ENCODE measurements around the gene COL9A3. TPM values are rescaled to one million over a fixed set of nuclear protein-coding genes. Genes with fewer than 3 reads are reported as not detected.

Gene COL9A3
- total and polyA plus RNA-seq, 2 of the 8 experiments (the other 6 are each of a cell fraction or from before 2014, with no cell fraction given): 21.7 to 80.1 TPM

DNA sequence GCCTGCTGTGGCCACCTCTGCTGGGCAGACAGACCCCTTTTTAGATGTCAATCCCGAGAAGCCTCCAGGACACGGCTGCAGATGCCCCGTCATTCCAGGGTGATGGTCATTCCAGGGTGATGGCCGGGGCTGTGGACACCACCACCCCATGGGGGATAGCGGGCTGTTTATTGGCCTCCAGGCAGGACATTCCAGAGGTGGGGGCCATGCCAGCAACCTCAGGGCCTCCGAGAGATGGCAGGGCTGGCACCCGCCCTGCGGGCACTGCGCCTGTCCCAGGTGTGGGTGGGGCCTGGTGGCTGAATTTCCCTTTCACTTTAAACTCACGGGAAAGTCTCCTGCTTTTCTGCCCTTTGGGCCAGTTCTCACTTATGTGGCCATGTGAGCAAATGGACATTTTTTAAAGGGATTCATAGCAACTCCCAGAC, 14.5 kb downstream of the COL9A3 start:
- Histone ChIP-seq H3K23ac (ENCODE audit: insufficient read length) (no peak overlapping the region), H2BK20ac (ENCODE audit: low read length) (no peak overlapping the region), H4K8ac (ENCODE audit: extremely low read depth, insufficient read depth, low read length) (no peak overlapping the region; the same call in 1 of the 2 replicates), H3K9ac (replicated peaks in 1 of 4; ENCODE audit: extremely low read depth in 1 of 4, low read depth in 3 of 4, low read length in 3 of 4) (no peak overlapping the region), H3K4ac (replicated peaks; ENCODE audit: insufficient read length, low read depth, low read length) (no peak overlapping the region), H2BK12ac (ENCODE audit: low read depth, low read length) (no peak overlapping the region), H4K5ac (ENCODE audit: insufficient read length, low read depth, low read length) (no peak overlapping the region), H3K27ac (ENCODE audit: low read depth, low read length) (no peak overlapping the region), H4K91ac (replicated peaks; ENCODE audit: insufficient read length, low read length) (no peak overlapping the region), H2AK5ac (ENCODE audit: low read depth, low read length) (no peak overlapping the region), H3K4me3 (ENCODE audit: extremely low read depth in 1 of 4, insufficient read depth in 2 of 4, low read depth in 3 of 4, low read length in 4 of 4) (no peak overlapping the region), H2AFZ (ENCODE audit: low read length) (no peak overlapping the region), H3K9me3 (ENCODE audit: insufficient read depth in 2 of 2, low read depth in 1 of 2, low read length in 1 of 2) (no peaks in the 10 kb centered on the region), H3K23me2 (ENCODE audit: low read depth, low read length) (no peaks in the 10 kb centered on the region), H4K20me1 (replicated peaks in 1 of 2; ENCODE audit: control insufficient read depth in 1 of 2, insufficient read depth in 2 of 2, low read length in 2 of 2) (no peaks in the 10 kb centered on the region), H2BK5ac (ENCODE audit: low read depth, low read length) (no peak overlapping the region), H2BK15ac (ENCODE audit: low read length) (no peak overlapping the region), H3K79me1 (ENCODE audit: low read depth, low read length) (no peaks in the 10 kb centered on the region), H3K79me2 (ENCODE audit: control insufficient read depth in 1 of 2, insufficient read depth in 2 of 2, low read length in 2 of 2) (no peaks in the 10 kb centered on the region), H2BK120ac (replicated peaks; ENCODE audit: low read depth, low read length) (no peak overlapping the region), H3K36me3 (ENCODE audit: control insufficient read depth in 2 of 4, insufficient read depth in 4 of 4, low read length in 3 of 4) (peaks cover 0 to 19% (median 3%) of the 10 kb centered on the region in 4 experiments; a peak in 5 of 8 replicates), H3K4me1 (replicated peaks in 1 of 4; ENCODE audit: control insufficient read depth in 3 of 4, insufficient read depth in 4 of 4, low read length in 3 of 4) (peaks cover 0 to 10% (median 0%) of the 10 kb centered on the region in 4 experiments; a peak in 2 of 7 replicates), H3K18ac (ENCODE audit: extremely low read depth, low read length) (no peak overlapping the region), H3K4me2 (ENCODE audit: insufficient read depth in 1 of 2, low read depth in 2 of 2, low read length in 2 of 2) (no peak overlapping the region), H3K14ac (ENCODE audit: insufficient read length) (no peak overlapping the region), H3K27me3 (replicated peaks in 1 of 4; ENCODE audit: control insufficient read depth in 3 of 4, extremely low read depth in 1 of 4, insufficient read depth in 3 of 4, low read length in 3 of 4) (no peaks in the 10 kb centered on the region), H3K56ac (replicated peaks; ENCODE audit: insufficient read length, low read depth, low read length) (no peak overlapping the region)
- WGBS, 2 experiments (ENCODE audit: extremely low coverage in 1 of 2, insufficient coverage in 1 of 2, insufficient read length in 1 of 2, insufficient replicate concordance in 2 of 2, low coverage in 1 of 2, low lambda C conversion rate in 2 of 2, missing lambda C conversion rate in 1 of 2): 91% methylated on average over 9 of the region's 10 CpGs; no CpG with 5 or more reads in 1 of the 2 experiments
- POLR2A ChIA-PET (ENCODE audit: partially characterized antibody): interaction anchor here (1.0 to 3.5 kb wide), 5 partner anchors 9 to 22 kb away, joined by 3 to 22 read pairs (median 12); partner anchors contain the start of gene COL9A3
- TF ChIP-seq GTF2F1 (IDR thresholded peaks at IDR 0.05; ENCODE audit: borderline replicate concordance, low read depth, low read length): no peak
- TF ChIP-seq CBX8 (IDR thresholded peaks at IDR 0.05; ENCODE audit: borderline replicate concordance, low read depth, low read length): no peak
- TF ChIP-seq BRCA1 (IDR thresholded peaks at IDR 0.05; ENCODE audit: low read depth, low read length): no peak
- TF ChIP-seq TEAD4 (IDR thresholded peaks at IDR 0.05; ENCODE audit: low read depth, low read length): 0 out of 2 replicates have a peak, but pooled peaks have one; percentile 7
- no peak for TF ChIP-seq SP1 (IDR thresholded peaks at IDR 0.05; ENCODE audit: low read depth, low read length)
- no peak for FAIRE-seq
- CTCF ChIA-PET (ENCODE audit: partially characterized antibody): interaction anchor here (1.2 to 3.8 kb wide), 5 partner anchors 8 to 162 kb away, joined by 3 to 22 read pairs (median 4); no protein-coding TSS in a partner anchor
- no peak for DNase-seq (ENCODE audit: low read depth in 1 of 2, low spot score in 2 of 2)

Measured in H1 (cell line).